Upper lobe of right lung (tissue), 1 donor: Measurements from ENCODE around the gene ARRB1. TPM values are rescaled to one million over a fixed set of nuclear protein-coding genes. Genes with fewer than 3 reads are reported as not detected.

Source experiments
- ATAC-seq: fragments of 200-7000 bp; cut with Tn5 transposase; one replicate; pipeline ENCODE4 v1.9.1; 2020; ENCODE audit warnings: mild to moderate bottlenecking, moderate library complexity
- DNase-seq: peaks from one replicate; pipeline ENCODE4 v3.0.0-alpha.2; 2020
- H3K27ac ChIP-seq: fragments of 200-600 bp; one replicate; pipeline ENCODE4 v1.8.0; 2022
- H3K27me3 ChIP-seq: fragments of 200-600 bp; one replicate; pipeline ENCODE4 v1.8.0; 2022; ENCODE audit warnings: mild to moderate bottlenecking
- H3K36me3 ChIP-seq: fragments of 200-600 bp; one replicate; pipeline ENCODE4 v1.8.0; 2022
- H3K4me1 ChIP-seq: fragments of 200-600 bp; one replicate; pipeline ENCODE4 v1.8.0; 2022
- H3K4me3 ChIP-seq: fragments of 200-600 bp; one replicate; pipeline ENCODE4 v1.8.0; 2022; ENCODE audit warnings: mild to moderate bottlenecking
- H3K9me3 ChIP-seq: fragments of 200-600 bp; one replicate; pipeline ENCODE4 v1.8.0; 2022
- CTCF ChIP-seq: fragments of 200-600 bp; IDR thresholded peaks from one replicate; pipeline ENCODE4 v1.8.0; 2022; ENCODE audit warnings: antibody characterized with exemption
- intact Hi-C: fragments of 100-400 bp; cut with DNase I; formaldehyde crosslinking; loops from one replicate; pipeline ENCODE4 v1.11.0; 2022
- total RNA-seq: library from RNA; stranded (reverse); fragmentation: NEBNext Ultra II Directional; extraction: Animal tissue kit (Norgen Biotek cat#: 25700); gene quantifications from one replicate; pipeline ENCODE4 v1.2.1, GENCODE V29; 2021
- donor health status: DM: no; HTN: yes; CAD: no; lungs with severe emphysema.

Gene ARRB1
- total RNA-seq, 1 donor from 2014 or later = 188 TPM

GRCh38 chr11:75298976-75299260, 52.5 kb downstream of the ARRB1 start:
- Histone ChIP-seq H3K9me3 (no peaks in the 10 kb centered on the region), H3K4me1 (peaks cover 18% of the 10 kb centered on the region), H3K27me3 (no peaks in the 10 kb centered on the region), H3K27ac (no peak overlapping the region), H3K4me3 (no peak overlapping the region), H3K36me3 (peaks cover 10% of the 10 kb centered on the region)
- TF ChIP-seq CTCF = no peak
- ATAC-seq (no peak), DNase-seq (no peak)
- intact Hi-C loops = no loop called here

- no peak for TF ChIP-seq CTCF
- H3K27me3 ChIP-seq = no peaks in the 10 kb centered on the region
- no peak for ATAC-seq
- peaks cover 18% of the 10 kb centered on the region for H3K4me1 ChIP-seq
- H3K4me3 ChIP-seq = no peak overlapping the region
- H3K36me3 ChIP-seq = peaks cover 10% of the 10 kb centered on the region
- intact Hi-C loops = no loop called here
- H3K9me3 ChIP-seq = no peaks in the 10 kb centered on the region
- no peak overlapping the region for H3K27ac ChIP-seq
- DNase-seq = no peak
Measured at GRCh38 chr11:75298191-75298975, 53.1 kb downstream of the ARRB1 start.

GRCh38 chr11:75293903-75294302, 57.6 kb downstream of the ARRB1 start:
- Histone ChIP-seq H3K36me3 (peaks cover 29% of the 10 kb centered on the region), H3K4me1 (peaks cover 8% of the 10 kb centered on the region), H3K9me3 (no peaks in the 10 kb centered on the region), H3K27me3 (no peaks in the 10 kb centered on the region), H3K27ac (no peak overlapping the region), H3K4me3 (no peak overlapping the region)
- TF ChIP-seq CTCF = no peak
- DNase-seq (no peak), ATAC-seq (no peak)
- intact Hi-C loops = no loop called here

GRCh38 chr11:75292943-75293342, 58.5 kb downstream of the ARRB1 start:
- DNase-seq (no peak), ATAC-seq (no peak)
- intact Hi-C loops = no loop called here
- no peak overlapping the region for H3K27ac ChIP-seq
- H3K36me3 ChIP-seq = peaks cover 31% of the 10 kb centered on the region
- TF ChIP-seq CTCF = no peak
- no peaks in the 10 kb centered on the region for H3K27me3 ChIP-seq
- H3K4me3 ChIP-seq = no peak overlapping the region
- H3K9me3 ChIP-seq = no peaks in the 10 kb centered on the region
- peaks cover 8% of the 10 kb centered on the region for H3K4me1 ChIP-seq

- ATAC-seq (no peak), DNase-seq (no peak)
- no peak overlapping the region for H3K27ac ChIP-seq
- H3K4me3 ChIP-seq = no peak overlapping the region
- peaks cover 40% of the 10 kb centered on the region for H3K36me3 ChIP-seq
- TF ChIP-seq CTCF = no peak
- H3K27me3 ChIP-seq = no peaks in the 10 kb centered on the region
- no peaks in the 10 kb centered on the region for H3K9me3 ChIP-seq
- H3K4me1 ChIP-seq = peaks cover 8% of the 10 kb centered on the region
- intact Hi-C loops = no loop called here
Measured at GRCh38 chr11:75291741-75292140, 59.7 kb downstream of the ARRB1 start.

GRCh38 chr11:75289919-75290318, 61.5 kb downstream of the ARRB1 start:
- intact Hi-C loops = no loop called here

More at GRCh38 chr11:75289919-75290318, 61.5 kb downstream of the ARRB1 start:
- Histone ChIP-seq H3K36me3 (peaks cover 48% of the 10 kb centered on the region), H3K9me3 (no peaks in the 10 kb centered on the region), H3K27ac (no peak overlapping the region), H3K4me3 (no peak overlapping the region), H3K27me3 (no peaks in the 10 kb centered on the region), H3K4me1 (peaks cover 8% of the 10 kb centered on the region)
- ATAC-seq = no peak
- no peak for TF ChIP-seq CTCF
- no peak for DNase-seq
